Muscle layer of colon (tissue), 2 donors: ENCODE measurements around the gene ANKRD1.
A peak's percentile ranks its signal among the peaks of the same experiment; 100 is the strongest.
"Not testable (repeated sequence)": the region's sequence is repeated elsewhere in the genome, so short reads cannot be mapped to it uniquely, and the experiment has no call there.

Source experiments
- H3K27ac ChIP-seq: one replicate; pipeline ENCODE4 v1.7.0; 2013; ENCODE audit warnings: low read depth, mild to moderate bottlenecking, low read length, moderate library complexity
- H3K27me3 ChIP-seq, 2 donors: one replicate each; pipeline ENCODE4 v1.7.0; 2013; ENCODE audit warnings: low read length in 2 of 2, mild to moderate bottlenecking in 2 of 2; ENCODE audit not compliant: insufficient read depth in 2 of 2, control insufficient read depth in 1 of 2
- H3K36me3 ChIP-seq: one replicate; pipeline ENCODE4 v1.7.0; 2013; ENCODE audit warnings: mild to moderate bottlenecking, low read length; ENCODE audit not compliant: insufficient read depth
- H3K4me1 ChIP-seq: one replicate; pipeline ENCODE4 v1.7.0; 2013; ENCODE audit warnings: mild to moderate bottlenecking, low read length; ENCODE audit not compliant: insufficient read depth
- H3K4me3 ChIP-seq, 2 donors: one replicate each; pipeline ENCODE4 v1.7.0; 2013; ENCODE audit warnings: low read length in 2 of 2, low read depth in 1 of 2, mild to moderate bottlenecking in 1 of 2, moderate library complexity in 1 of 2
- H3K9ac ChIP-seq: one replicate; pipeline ENCODE4 v1.7.0; 2013; ENCODE audit warnings: low read length
- H3K9me3 ChIP-seq: one replicate; pipeline ENCODE4 v1.7.0; 2013; ENCODE audit warnings: mild to moderate bottlenecking, low read length
- donor health status: abdominal sarcoma.
- donor health status: Adenocarcinoma of cecum.

Gene ANKRD1

DNA sequence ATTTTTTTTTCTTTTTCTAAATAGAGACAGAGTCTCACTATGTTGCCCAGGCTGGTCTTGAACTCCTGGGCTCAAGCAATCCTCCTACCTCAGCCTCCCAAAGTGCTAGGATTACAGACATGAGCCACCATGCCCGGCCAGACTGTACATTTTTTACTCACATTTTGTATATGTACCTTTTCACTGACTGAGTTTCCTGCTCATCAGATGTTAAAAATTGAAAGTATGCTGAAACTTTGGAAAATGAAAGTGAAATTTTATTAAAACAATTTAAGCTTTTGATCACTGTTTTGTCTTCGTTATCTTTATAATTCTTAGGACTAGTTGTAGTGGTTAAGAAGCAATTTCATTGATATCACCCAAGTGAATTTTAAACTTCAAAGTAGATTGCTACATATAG, 24.0 kb downstream of the ANKRD1 start:
- not testable (repeated sequence) for H3K27ac ChIP-seq, H3K4me1 ChIP-seq, H3K27me3 ChIP-seq, H3K4me3 ChIP-seq, H3K9me3 ChIP-seq, H3K9ac ChIP-seq
- H3K36me3 ChIP-seq = peaks cover 31% of the 10 kb centered on the region

DNA sequence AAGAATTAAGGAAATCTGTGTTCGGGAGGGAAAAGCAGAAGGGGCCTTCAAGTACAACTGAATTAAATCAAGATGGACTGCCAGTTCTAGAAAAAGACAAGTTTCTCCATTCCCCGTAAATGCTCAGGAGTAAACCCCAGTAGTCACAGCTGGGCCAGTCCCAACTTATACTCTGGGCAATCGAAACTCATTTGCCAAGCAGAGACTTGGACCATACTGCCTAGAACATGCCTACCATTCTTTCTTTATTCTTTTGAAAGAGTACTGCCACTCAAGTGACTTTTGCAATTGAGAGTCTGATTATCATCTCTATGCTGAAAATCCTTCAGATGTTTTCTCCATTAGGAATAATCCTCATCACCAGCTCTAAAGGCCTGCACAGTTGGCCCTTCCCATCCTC, 27.7 kb downstream of the ANKRD1 start:
- no peaks in the 10 kb centered on the region for H3K9me3 ChIP-seq
- no peak overlapping the region for H3K27ac ChIP-seq
- no peaks in the 10 kb centered on the region for H3K4me1 ChIP-seq
- H3K9ac ChIP-seq = no peak overlapping the region
- H3K36me3 ChIP-seq = peaks cover 24% of the 10 kb centered on the region
- H3K27me3 ChIP-seq = no peaks in the 10 kb centered on the region
- H3K4me3 ChIP-seq = no peak overlapping the region

DNA sequence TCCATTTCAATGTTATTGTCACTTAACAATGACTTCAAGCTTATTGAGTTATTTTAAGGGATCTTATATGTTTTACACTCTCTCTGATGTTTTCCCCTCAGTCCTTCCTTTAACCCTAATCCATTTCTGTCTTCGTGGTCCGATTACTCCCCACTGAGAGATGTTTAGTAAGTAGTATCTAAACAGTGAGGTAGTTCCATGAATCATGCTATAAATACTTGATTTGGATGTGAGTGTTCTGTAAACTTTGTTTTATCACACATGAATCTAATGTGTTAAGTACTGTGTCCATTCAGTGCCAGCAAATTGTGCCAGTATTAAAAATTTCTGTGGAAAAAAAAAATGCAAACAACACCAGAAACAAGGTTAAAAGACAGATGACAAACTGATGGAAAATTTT, 30.5 kb downstream of the ANKRD1 start:
- Histone ChIP-seq H3K27ac (no peak overlapping the region), H3K4me3 (no peak overlapping the region), H3K9me3 (no peaks in the 10 kb centered on the region), H3K9ac (no peak overlapping the region), H3K36me3 (peaks cover 37% of the 10 kb centered on the region), H3K27me3 (no peaks in the 10 kb centered on the region), H3K4me1 (no peaks in the 10 kb centered on the region)

DNA sequence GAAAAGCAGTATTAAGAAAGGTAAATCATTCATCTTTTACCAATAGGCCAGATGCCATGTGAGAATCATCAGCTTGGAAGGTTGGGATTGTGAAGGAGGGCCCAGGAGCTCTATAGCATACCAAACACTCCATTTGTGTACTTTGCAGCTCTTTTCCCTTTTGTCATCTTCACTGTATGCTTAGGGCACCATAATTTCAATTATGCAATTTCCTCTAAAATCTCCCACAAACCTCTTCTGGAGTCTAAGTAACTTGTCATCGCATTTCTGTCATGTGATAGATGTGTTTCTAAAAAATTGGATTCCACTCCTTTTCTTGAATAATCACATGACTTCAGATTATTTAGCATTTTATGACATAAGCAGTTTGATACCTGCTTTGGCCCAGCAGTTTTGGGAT, 31.3 kb downstream of the ANKRD1 start:
- H3K27ac ChIP-seq = no peak overlapping the region
- H3K4me1 ChIP-seq = no peaks in the 10 kb centered on the region
- peaks cover 33% of the 10 kb centered on the region for H3K36me3 ChIP-seq

DNA sequence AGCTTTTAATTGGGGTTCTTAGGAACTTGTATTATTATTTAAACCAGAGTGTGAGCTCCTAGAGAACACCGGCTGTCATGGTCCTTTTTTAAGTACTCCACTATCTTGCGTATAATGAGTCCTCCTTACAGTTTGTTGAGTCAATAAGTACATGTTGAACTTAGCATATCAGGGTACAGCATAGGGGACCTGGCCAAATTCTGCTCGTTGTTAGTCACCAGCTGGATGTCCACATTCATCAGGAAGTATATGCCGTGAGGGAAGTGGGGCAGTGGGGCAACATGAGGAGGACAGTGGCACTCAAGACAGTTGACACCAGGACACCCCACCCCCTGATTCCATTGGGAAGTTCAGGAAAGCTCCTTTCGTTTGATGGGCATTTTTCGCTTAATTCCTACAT, 32.5 kb downstream of the ANKRD1 start:
- H3K4me1 ChIP-seq = no peaks in the 10 kb centered on the region
- no peak overlapping the region for H3K27ac ChIP-seq
- H3K9ac ChIP-seq = no peak overlapping the region
- peaks cover 24% of the 10 kb centered on the region for H3K36me3 ChIP-seq
- no peaks in the 10 kb centered on the region for H3K9me3 ChIP-seq
- H3K27me3 ChIP-seq = no peaks in the 10 kb centered on the region
- no peak overlapping the region for H3K4me3 ChIP-seq

More for the DNA sequence above, 31.3 kb downstream of the ANKRD1 start:
- H3K4me3 ChIP-seq = no peak overlapping the region
- H3K27me3 ChIP-seq = no peaks in the 10 kb centered on the region
- H3K9ac ChIP-seq = no peak overlapping the region
- H3K9me3 ChIP-seq = no peaks in the 10 kb centered on the region

DNA sequence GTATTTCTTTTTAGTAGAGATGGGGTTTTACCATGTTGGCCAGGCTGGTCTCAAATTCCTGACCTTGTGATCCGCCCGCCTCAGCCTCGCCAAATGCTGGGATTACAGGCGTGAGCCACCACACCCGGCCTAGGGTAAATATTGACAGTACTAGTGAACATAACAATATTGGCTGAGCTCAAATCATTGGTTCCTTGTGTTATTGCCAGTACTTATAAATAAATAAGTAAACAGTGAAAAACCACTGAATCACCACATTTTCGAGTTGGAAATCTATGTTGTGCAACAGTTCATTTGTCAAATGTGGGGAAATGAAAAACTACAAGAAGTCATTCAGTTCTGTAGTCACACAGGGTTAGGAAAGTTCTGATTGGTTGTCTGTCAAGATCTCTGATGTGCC, 33.3 kb downstream of the ANKRD1 start:
- Histone ChIP-seq H3K27me3 (no peaks in the 10 kb centered on the region), H3K36me3 (peaks cover 22% of the 10 kb centered on the region), H3K27ac (no peak overlapping the region), H3K9ac (no peak overlapping the region), H3K4me3 (no peak overlapping the region), H3K9me3 (no peaks in the 10 kb centered on the region), H3K4me1 (no peaks in the 10 kb centered on the region)

DNA sequence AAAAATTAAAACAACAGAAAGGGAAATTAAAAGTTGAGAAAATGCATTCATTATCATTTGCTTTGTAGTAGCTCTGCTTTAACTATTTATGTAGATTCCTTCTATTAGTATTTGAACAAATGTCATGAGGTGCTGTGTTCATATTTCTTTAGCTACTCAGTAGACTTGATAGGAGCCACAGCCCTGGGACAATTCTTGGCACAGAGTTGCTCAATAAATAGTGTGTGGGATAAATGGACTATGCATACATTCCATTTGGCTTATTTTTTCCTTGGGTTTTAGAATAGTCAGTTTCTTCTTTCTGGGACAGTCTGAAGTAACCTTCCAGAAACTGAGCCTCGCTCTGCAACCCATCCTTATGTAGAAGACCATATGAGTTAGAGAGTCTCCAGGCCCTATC, 35.7 kb downstream of the ANKRD1 start:
- H3K27me3 ChIP-seq = no peaks in the 10 kb centered on the region
- peaks cover 29% of the 10 kb centered on the region for H3K36me3 ChIP-seq
- no peak overlapping the region for H3K9ac ChIP-seq
- no peaks in the 10 kb centered on the region for H3K4me1 ChIP-seq
- no peak overlapping the region for H3K4me3 ChIP-seq
- H3K27ac ChIP-seq = no peak overlapping the region
- no peaks in the 10 kb centered on the region for H3K9me3 ChIP-seq

DNA sequence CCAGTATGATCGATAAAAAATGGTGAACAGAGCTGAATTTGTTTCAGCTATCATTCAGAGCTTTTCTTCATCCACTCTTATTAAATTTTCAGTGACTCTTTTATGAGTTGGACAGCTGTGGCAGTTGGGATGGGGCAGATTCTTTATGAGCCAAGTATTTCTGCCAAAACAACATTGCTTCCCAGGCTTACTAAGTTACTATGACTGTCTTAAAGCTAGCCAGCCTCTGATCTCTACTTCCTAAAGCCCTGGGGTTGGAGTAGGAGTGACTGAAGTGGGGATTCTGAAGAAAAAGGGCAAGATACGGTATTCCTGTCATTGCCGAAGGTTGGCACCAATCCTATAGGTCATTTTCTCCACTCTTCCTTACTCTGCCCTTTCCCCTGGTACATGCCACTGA, 36.5 kb downstream of the ANKRD1 start:
- Histone ChIP-seq H3K36me3 (peaks cover 31% of the 10 kb centered on the region), H3K27me3 (no peaks in the 10 kb centered on the region), H3K27ac (no peak overlapping the region), H3K4me3 (no peak overlapping the region), H3K9me3 (no peaks in the 10 kb centered on the region), H3K4me1 (no peaks in the 10 kb centered on the region), H3K9ac (no peak overlapping the region)

DNA sequence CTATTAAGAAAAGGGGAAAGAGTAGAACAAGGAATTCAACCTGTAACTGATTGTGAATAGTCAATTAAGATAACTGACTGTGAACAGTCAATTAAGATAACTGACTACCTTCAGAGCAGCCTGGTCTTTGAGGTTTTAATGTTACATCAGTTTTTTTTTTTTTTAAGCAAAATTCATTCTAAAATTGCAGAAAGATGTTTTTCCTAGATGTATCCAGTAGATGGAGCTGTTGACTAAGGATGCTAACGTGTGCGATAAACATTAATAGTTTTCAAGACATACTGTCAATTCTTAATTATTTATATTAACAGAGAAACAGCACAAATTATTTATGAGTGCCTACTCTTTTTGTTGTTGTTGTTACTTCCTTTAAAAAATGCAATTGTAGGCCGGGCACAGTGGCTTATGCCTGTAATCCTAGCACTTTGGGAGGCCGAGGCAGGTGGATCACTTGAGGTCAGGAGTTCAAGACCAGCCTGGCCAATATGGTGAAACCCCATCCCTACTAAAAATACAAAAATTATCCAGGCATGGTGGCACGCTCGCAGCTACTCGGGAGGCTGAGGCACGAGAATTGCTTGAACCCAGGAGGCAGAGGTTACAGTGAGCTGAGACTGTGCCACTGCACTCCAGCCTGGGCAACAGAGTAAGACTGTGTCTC, 40.7 kb downstream of the ANKRD1 start:
- not testable (repeated sequence) for H3K9ac ChIP-seq, H3K9me3 ChIP-seq, H3K4me3 ChIP-seq, H3K27ac ChIP-seq, H3K4me1 ChIP-seq, H3K27me3 ChIP-seq
- peaks cover 42% of the 10 kb centered on the region for H3K36me3 ChIP-seq

DNA sequence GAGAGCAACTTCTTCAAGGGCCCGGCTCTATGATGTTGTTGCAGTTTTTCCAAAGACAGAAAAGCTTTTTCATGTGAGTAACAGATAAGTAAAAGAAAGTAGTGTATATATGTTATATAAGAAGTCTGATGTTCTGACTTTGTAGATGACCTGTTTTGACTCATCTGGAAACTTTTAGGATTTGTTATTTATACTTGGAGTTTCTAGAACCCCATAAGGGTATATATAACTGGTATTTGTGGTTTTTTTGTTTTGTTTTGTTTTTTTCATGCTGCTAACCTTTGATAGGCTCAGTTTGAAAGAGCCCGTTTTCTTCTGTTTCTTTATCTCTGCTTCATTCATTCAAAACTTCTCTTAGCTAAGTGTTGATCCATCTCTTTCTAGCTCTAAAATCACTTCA, 41.8 kb downstream of the ANKRD1 start:
- Histone ChIP-seq H3K27me3 (no peaks in the 10 kb centered on the region), H3K9me3 (no peaks in the 10 kb centered on the region), H3K4me3 (no peak overlapping the region), H3K27ac (no peak overlapping the region), H3K9ac (no peak overlapping the region), H3K36me3 (peaks cover 42% of the 10 kb centered on the region), H3K4me1 (no peaks in the 10 kb centered on the region)

DNA sequence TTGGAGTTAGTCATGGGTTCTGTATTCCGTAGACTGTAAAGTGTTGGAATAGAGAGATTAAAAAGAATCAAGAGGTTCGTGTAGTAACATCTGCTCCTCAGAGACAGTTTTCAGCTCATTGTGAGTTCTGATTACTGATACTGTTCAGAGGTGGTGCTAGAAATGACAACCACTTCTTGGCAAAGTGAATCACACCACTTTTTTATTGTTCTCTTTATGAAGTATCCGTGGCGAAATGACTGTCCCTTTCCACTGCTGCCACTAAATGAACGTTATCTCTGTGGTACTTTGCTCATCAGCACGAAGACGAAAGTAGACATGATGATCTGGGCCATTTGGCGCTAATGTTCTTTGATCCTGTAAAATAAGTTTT, 48.3 kb downstream of the ANKRD1 start:
- peak overlapping the region; percentile 75 to 95 for H3K4me3 ChIP-seq
- H3K27ac ChIP-seq = no peak overlapping the region
- no peaks in the 10 kb centered on the region for H3K27me3 ChIP-seq
- H3K36me3 ChIP-seq = peaks cover 22% of the 10 kb centered on the region
- H3K9ac ChIP-seq = peak overlapping the region; percentile 79
- H3K9me3 ChIP-seq = no peaks in the 10 kb centered on the region
- H3K4me1 ChIP-seq = peaks cover 15% of the 10 kb centered on the region

DNA sequence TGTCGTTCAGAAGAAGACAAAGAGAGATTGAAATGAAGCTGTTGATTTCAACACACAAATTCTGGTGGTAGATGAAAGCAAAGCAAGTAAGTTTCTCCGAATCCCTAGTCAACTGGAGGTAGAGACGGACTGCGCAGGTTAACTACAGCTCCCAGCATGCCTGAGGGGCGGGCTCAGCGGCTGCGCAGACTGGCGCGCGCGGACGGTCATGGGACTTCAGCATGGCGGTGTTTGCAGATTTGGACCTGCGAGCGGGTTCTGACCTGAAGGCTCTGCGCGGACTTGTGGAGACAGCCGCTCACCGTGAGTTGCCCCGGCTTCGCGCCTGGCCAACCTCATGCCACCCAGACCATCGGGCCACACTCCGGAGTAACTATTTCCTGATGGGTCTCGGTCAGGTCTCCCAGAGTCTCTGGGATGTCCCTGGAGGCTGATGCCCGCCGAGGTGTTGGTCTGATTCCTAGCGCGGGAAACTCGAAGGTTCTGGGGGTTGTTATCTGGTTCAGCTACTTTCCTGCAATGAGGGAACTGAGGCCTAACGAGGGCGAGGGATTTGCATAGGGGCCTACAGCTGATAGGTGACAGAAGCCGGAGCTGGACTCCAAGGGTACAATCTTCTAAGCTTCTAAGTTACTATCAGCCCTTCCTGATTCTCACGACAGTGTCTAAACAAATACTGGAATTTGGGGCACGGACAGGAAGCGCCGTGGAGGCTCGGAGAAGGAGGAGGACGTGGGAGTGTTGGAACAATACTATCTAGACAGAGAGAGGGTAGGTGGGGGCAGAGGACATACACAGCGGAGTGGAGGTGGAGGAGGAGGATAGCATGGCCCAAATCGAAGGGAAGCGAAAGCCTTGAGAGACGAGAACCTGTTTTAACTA, 48.9 kb downstream of the ANKRD1 start, which contains the start of gene RPP30:
Gene RPP30 (plus strand): TSS at position 209 of the 882 bp plus-strand sequence. CDS start 13 bp downstream, at position 222.
- peaks cover 15% of the 10 kb centered on the region for H3K4me1 ChIP-seq
- H3K36me3 ChIP-seq = peaks cover 16% of the 10 kb centered on the region
- H3K27ac ChIP-seq = peak within 1 kb of the TSS; percentile 81
- peak within 1 kb of the TSS; percentile 79 for H3K9ac ChIP-seq
- no peaks in the 10 kb centered on the region for H3K27me3 ChIP-seq
- H3K9me3 ChIP-seq = no peaks in the 10 kb centered on the region
- peak within 1 kb of the TSS; percentile 75 to 95 for H3K4me3 ChIP-seq
